22Rv1 (cell line): ENCODE data around the gene STAT4.

ENCODE experiments used
- H3K27ac ChIP-seq: fragments of 450-650 bp; 2 replicates; pipeline ENCODE4 v1.5.1; 2017
- ZFX ChIP-seq: fragments of 450-650 bp; IDR thresholded peaks from 2 replicates; pipeline ENCODE4 v1.6.1; 2017; ENCODE audit warnings: antibody characterized with exemption, borderline replicate concordance
- TF ChIP-seq, protein P1 (sequence below): fragments of 450-650 bp; IDR thresholded peaks from 2 replicates; pipeline ENCODE4 v1.5.1; 2017; ENCODE audit warnings: mild to moderate bottlenecking

STAT4 gene

GRCh38 chr2:191180276-191180675 is 29.5 kb upstream of the STAT4 start:
- TF ChIP-seq ZFX = no peak
- TF ChIP-seq, protein P1, sequence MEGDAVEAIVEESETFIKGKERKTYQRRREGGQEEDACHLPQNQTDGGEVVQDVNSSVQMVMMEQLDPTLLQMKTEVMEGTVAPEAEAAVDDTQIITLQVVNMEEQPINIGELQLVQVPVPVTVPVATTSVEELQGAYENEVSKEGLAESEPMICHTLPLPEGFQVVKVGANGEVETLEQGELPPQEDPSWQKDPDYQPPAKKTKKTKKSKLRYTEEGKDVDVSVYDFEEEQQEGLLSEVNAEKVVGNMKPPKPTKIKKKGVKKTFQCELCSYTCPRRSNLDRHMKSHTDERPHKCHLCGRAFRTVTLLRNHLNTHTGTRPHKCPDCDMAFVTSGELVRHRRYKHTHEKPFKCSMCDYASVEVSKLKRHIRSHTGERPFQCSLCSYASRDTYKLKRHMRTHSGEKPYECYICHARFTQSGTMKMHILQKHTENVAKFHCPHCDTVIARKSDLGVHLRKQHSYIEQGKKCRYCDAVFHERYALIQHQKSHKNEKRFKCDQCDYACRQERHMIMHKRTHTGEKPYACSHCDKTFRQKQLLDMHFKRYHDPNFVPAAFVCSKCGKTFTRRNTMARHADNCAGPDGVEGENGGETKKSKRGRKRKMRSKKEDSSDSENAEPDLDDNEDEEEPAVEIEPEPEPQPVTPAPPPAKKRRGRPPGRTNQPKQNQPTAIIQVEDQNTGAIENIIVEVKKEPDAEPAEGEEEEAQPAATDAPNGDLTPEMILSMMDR = no peak
- no peak overlapping the region for H3K27ac ChIP-seq

- TF ChIP-seq, protein P1 = no peak
- TF ChIP-seq ZFX = no peak
- no peak overlapping the region for H3K27ac ChIP-seq
These were observed 28.2 kb upstream of the STAT4 start for GRCh38 chr2:191178806-191179514.

- H3K27ac ChIP-seq = no peak overlapping the region
- no peak for TF ChIP-seq ZFX
- TF ChIP-seq, protein P1 = no peak
These were observed 27.2 kb upstream of the STAT4 start for GRCh38 chr2:191177751-191178736.

- no peak overlapping the region for H3K27ac ChIP-seq
- TF ChIP-seq, protein P1 = no peak
- no peak for TF ChIP-seq ZFX
These were observed 26.1 kb upstream of the STAT4 start for GRCh38 chr2:191176801-191177438.

- no peak overlapping the region for H3K27ac ChIP-seq
These were observed 25.5 kb upstream of the STAT4 start for GRCh38 chr2:191176305-191176704.

DNA sequence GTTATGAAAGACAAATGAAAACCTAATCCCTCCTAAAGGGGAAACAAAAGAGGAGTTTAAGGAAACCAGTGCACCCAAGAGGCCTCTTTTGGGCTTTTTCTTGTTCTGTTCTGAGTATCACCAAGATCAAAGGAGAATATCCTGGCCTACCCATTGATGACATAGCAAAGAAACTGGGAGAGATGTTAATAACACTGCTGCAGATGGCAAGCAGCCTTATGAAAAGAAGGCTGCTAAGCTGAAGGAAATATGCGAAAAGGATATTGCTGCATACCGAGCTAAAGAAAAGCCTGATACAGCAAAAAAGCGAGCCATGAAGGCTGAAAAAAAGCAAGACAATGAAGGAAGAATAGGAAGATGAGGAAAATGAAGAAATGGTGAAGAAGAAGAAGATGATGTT is 23.6 kb upstream of the STAT4 start:
- TF ChIP-seq ZFX = no peak
- TF ChIP-seq, protein P1 = no peak
- H3K27ac ChIP-seq = no peak overlapping the region

More at GRCh38 chr2:191176305-191176704, 25.5 kb upstream of the STAT4 start:
- TF ChIP-seq ZFX = no peak
- TF ChIP-seq, protein P1 = no peak
